NCI-H82 (cell line): ENCODE measurements around the gene IGDCC3.

ENCODE experiments used
- DNase-seq: peaks from one replicate; lab custom pipeline; 2025; lab: John Stamatoyannopoulos, UW

Gene IGDCC3

GRCh38 chr15:65343374-65343981 is 34.3 kb downstream of the IGDCC3 start:
- DNase-seq, result no peak

GRCh38 chr15:65342493-65342892 is 35.3 kb downstream of the IGDCC3 start:
- DNase-seq, result no peak

- peak; percentile 56 for DNase-seq
These were observed 37.9 kb downstream of the IGDCC3 start for GRCh38 chr15:65339920-65340319.

GRCh38 chr15:65339416-65339815 is 38.4 kb downstream of the IGDCC3 start:
- DNase-seq, result no peak

- DNase-seq, result no peak
These were observed 39.0 kb downstream of the IGDCC3 start for GRCh38 chr15:65338823-65339222.

- DNase-seq, result peak; percentile 34
These were observed 39.4 kb downstream of the IGDCC3 start for GRCh38 chr15:65338366-65338765.

- DNase-seq, result peak; percentile 97
These were observed 40.2 kb downstream of the IGDCC3 start for GRCh38 chr15:65337436-65338070.

GRCh38 chr15:65336493-65337435 is 41.0 kb downstream of the IGDCC3 start:
- peak; percentile 97 for DNase-seq

GRCh38 chr15:65335278-65336055 is 42.3 kb downstream of the IGDCC3 start:
- DNase-seq, result no peak

- DNase-seq, result peak; percentile 71
These were observed 43.1 kb downstream of the IGDCC3 start for GRCh38 chr15:65334586-65335231.

GRCh38 chr15:65333856-65334255 is 43.9 kb downstream of the IGDCC3 start:
- peak; percentile 93 for DNase-seq

GRCh38 chr15:65333148-65333820 is 44.5 kb downstream of the IGDCC3 start:
- peak; percentile 62 for DNase-seq

GRCh38 chr15:65332391-65333147 is 45.2 kb downstream of the IGDCC3 start:
- no peak for DNase-seq

GRCh38 chr15:65331811-65332210 is 46.0 kb downstream of the IGDCC3 start:
- no peak for DNase-seq

- no peak for DNase-seq
These were observed 46.7 kb downstream of the IGDCC3 start for GRCh38 chr15:65330934-65331645.

- no peak for DNase-seq
These were observed 47.6 kb downstream of the IGDCC3 start for GRCh38 chr15:65329984-65330735.

GRCh38 chr15:65329288-65329983 is 48.4 kb downstream of the IGDCC3 start:
- DNase-seq, result no peak
